Caki2 (cell line): Measurements from ENCODE around the gene TPRA1. TPM values are rescaled to one million over a fixed set of nuclear protein-coding genes. Genes with fewer than 3 reads are reported as not detected.

Experiments used
- DNase-seq: peaks from one replicate; pipeline ENCODE4 v3.0.0-alpha.2; 2015; ENCODE audit warnings: low read depth
- in situ Hi-C: cut with HindIII; loops from 2 replicates; pipeline ENCODE4 v1.10.0; 2016; ENCODE audit warnings: low sequenced_read_pairs, low pct_unique_long_range_greater_than_20kb, mixed read lengths
- total RNA-seq: library from RNA; depleted of rRNA; stranded (reverse); fragments of >200 nt; shearing (Covaris generic); gene quantifications from 2 replicates; pipeline ENCODE4 v1.2.3, GENCODE V29; 2014; ENCODE audit warnings: low replicate concordance

TPRA1 gene
- total RNA-seq, 1 experiment from 2014 or later = 50.1 TPM

- DNase-seq = peak; percentile 78
- in situ Hi-C loops = no loop called here
Observed at GRCh38 chr3:127547761-127548605, 42.5 kb downstream of the TPRA1 start.

- DNase-seq = no peak
- in situ Hi-C loops = no loop called here
Observed at GRCh38 chr3:127546970-127547733, 43.4 kb downstream of the TPRA1 start.

- in situ Hi-C loops = no loop called here
- no peak for DNase-seq
Observed at GRCh38 chr3:127546554-127546953, 44.0 kb downstream of the TPRA1 start.

GRCh38 chr3:127545711-127546457 is 44.6 kb downstream of the TPRA1 start:
- in situ Hi-C loops = no loop called here
- no peak for DNase-seq

- in situ Hi-C loops = no loop called here
- DNase-seq = no peak
Observed at GRCh38 chr3:127545216-127545615, 45.3 kb downstream of the TPRA1 start.

- in situ Hi-C loops = no loop called here
- DNase-seq = no peak
Observed at GRCh38 chr3:127544803-127545201, 45.7 kb downstream of the TPRA1 start.

- DNase-seq = peak; percentile 37
- in situ Hi-C loops = no loop called here
Observed at GRCh38 chr3:127544192-127544802, 46.2 kb downstream of the TPRA1 start.

- DNase-seq = no peak
- in situ Hi-C loops = no loop called here
Observed at GRCh38 chr3:127543441-127543840, 47.1 kb downstream of the TPRA1 start.

GRCh38 chr3:127542441-127542952 is 48.0 kb downstream of the TPRA1 start:
- DNase-seq = no peak
- in situ Hi-C loops = no loop called here

- in situ Hi-C loops = no loop called here
- no peak for DNase-seq
Observed at GRCh38 chr3:127541320-127541719, 49.2 kb downstream of the TPRA1 start.

- DNase-seq = no peak
- in situ Hi-C loops = no loop called here
Observed at GRCh38 chr3:127539366-127540060, 51.0 kb downstream of the TPRA1 start.

- in situ Hi-C loops = no loop called here
- no peak for DNase-seq
Observed at GRCh38 chr3:127538569-127538968, 52.0 kb downstream of the TPRA1 start.

GRCh38 chr3:127536830-127537812 is 53.4 kb downstream of the TPRA1 start:
- in situ Hi-C loops = no loop called here
- DNase-seq = no peak

- no peak for DNase-seq
- in situ Hi-C loops = no loop called here
Observed at GRCh38 chr3:127535901-127536829, 54.4 kb downstream of the TPRA1 start.

GRCh38 chr3:127535106-127535785 is 55.3 kb downstream of the TPRA1 start:
- in situ Hi-C loops = no loop called here
- DNase-seq = no peak
